PC-9 (cell line): ENCODE results near the gene PRAMEF14. TPM values are rescaled to one million over a fixed set of nuclear protein-coding genes. Genes with fewer than 3 reads are reported as not detected.
"Not testable (repeated sequence)": the region's sequence is repeated elsewhere in the genome, so short reads cannot be mapped to it uniquely, and the experiment has no call there.

Experiments
- Bru-seq: library from RNA; stranded (reverse); fragments of 400-500 nt; gene quantifications from one replicate; lab custom pipeline; 2021; lab: Mats Ljungman, UMichigan
- BruChase-seq, 2 experiments: library from RNA; stranded (reverse); fragments of 400-500 nt; gene quantifications; one replicate each; lab custom pipeline; 2021; lab: Mats Ljungman, UMichigan
- BruUV-seq: library from RNA; stranded (reverse); fragments of 400-500 nt; replicated peaks from 2 replicates; lab custom pipeline; 2021; lab: Mats Ljungman, UMichigan
- CTCF ChIA-PET: fragments of 300-600 bp; sonication (Branson Sonifier 250); formaldehyde crosslinking; loops from one replicate; lab custom pipeline; 2022; ENCODE audit warnings: antibody characterized with exemption; lab: Charles Lee
- POLR2A ChIA-PET: fragments of 300-600 bp; sonication (Branson Sonifier 250); formaldehyde crosslinking; loops from one replicate; lab custom pipeline; 2022; ENCODE audit warnings: antibody characterized with exemption; ENCODE audit not compliant: unreplicated experiment; lab: Charles Lee
- DNase-seq, 2 experiments: peaks; one replicate each; pipeline versions ENCODE4 v3.0.0 to v3.0.0-alpha.2; 2015 to 2022; ENCODE audit warnings: mixed read lengths in 1 of 2
- H2AFZ ChIP-seq: fragments of 200-600 bp; sonication (generic); 2 replicates; pipeline ENCODE4 v1.8.1; 2017; ENCODE audit warnings: antibody characterized with exemption
- H3F3A ChIP-seq: fragments of 200-600 bp; sonication (generic); 2 replicates; pipeline ENCODE4 v1.8.1; 2017; ENCODE audit warnings: antibody characterized with exemption, mild to moderate bottlenecking, low read depth; ENCODE audit not compliant: insufficient read depth
- H3K27ac ChIP-seq: fragments of 200-600 bp; sonication (generic); 2 replicates; pipeline ENCODE4 v1.6.1; 2016; ENCODE audit warnings: mixed run types
- H3K27me3 ChIP-seq: fragments of 200-600 bp; sonication (generic); 2 replicates; pipeline ENCODE4 v1.6.1; 2016; ENCODE audit warnings: low read depth, mixed run types; ENCODE audit not compliant: insufficient read depth
- H3K36me3 ChIP-seq: fragments of 200-600 bp; sonication (generic); 2 replicates; pipeline ENCODE4 v1.6.1; 2016; ENCODE audit warnings: low read depth, mixed run types
- H3K4me1 ChIP-seq: fragments of 200-600 bp; sonication (generic); replicated peaks from 2 replicates; pipeline ENCODE4 v1.6.1; 2016; ENCODE audit warnings: mixed run types; ENCODE audit not compliant: insufficient read depth
- H3K4me2 ChIP-seq: fragments of 200-600 bp; sonication (generic); 2 replicates; pipeline ENCODE4 v1.6.1; 2017; ENCODE audit warnings: mixed run types
- H3K4me3 ChIP-seq: fragments of 200-600 bp; sonication (generic); 2 replicates; pipeline ENCODE4 v1.6.1; 2016; ENCODE audit warnings: mixed run types
- H3K79me2 ChIP-seq: fragments of 200-600 bp; sonication (generic); 2 replicates; pipeline ENCODE4 v1.6.1; 2017; ENCODE audit warnings: low read depth, mixed run types
- H3K9me2 ChIP-seq: fragments of 200-600 bp; sonication (generic); 2 replicates; pipeline ENCODE4 v1.8.1; 2017; ENCODE audit warnings: mild to moderate bottlenecking; ENCODE audit not compliant: insufficient read depth
- H3K9me3 ChIP-seq: fragments of 200-600 bp; sonication (generic); 2 replicates; pipeline ENCODE4 v1.8.1; 2016; ENCODE audit warnings: low read depth; ENCODE audit not compliant: insufficient read depth
- H4K20me1 ChIP-seq: fragments of 200-600 bp; sonication (generic); 2 replicates; pipeline ENCODE4 v1.8.1; 2017; ENCODE audit not compliant: insufficient read depth
- intact Hi-C: fragments of 100-400 bp; cut with micrococcal nuclease; formaldehyde crosslinking; loops from one replicate; pipeline ENCODE4 v1.10.0; 2022; ENCODE audit not compliant: unreplicated experiment
- long read RNA-seq: library from polyadenylated mRNA; stranded (forward); transcript quantifications from one replicate; pipeline ENCODE4 v2.0.0, GENCODE V29; 2022
- total RNA-seq: library from RNA; stranded (reverse); gene quantifications from 2 replicates; pipeline ENCODE4 v1.2.3, GENCODE V29; 2021

PRAMEF14 gene
- total RNA-seq (not detected in 2 replicates), Bru-seq, nascent RNA (not detected), BruChase-seq, experiment 1, labeled RNA remaining after a 2-hour chase (not detected), BruChase-seq, experiment 2, labeled RNA remaining after a 6-hour chase (not detected)
- long read RNA-seq: 0 reads

- H3K4me3 ChIP-seq, H3K36me3 ChIP-seq, intact Hi-C loops, DNase-seq, H3K27me3 ChIP-seq, CTCF ChIA-PET, H3K9me3 ChIP-seq, H4K20me1 ChIP-seq, H3F3A ChIP-seq, H3K79me2 ChIP-seq, BruUV-seq, H3K4me1 ChIP-seq, H2AFZ ChIP-seq, POLR2A ChIA-PET, H3K9me2 ChIP-seq, H3K27ac ChIP-seq, H3K4me2 ChIP-seq: not testable (repeated sequence)
Measured at GRCh38 chr1:13347034-13347433, at the start of gene PRAMEF14. TSS of gene PRAMEF14 (minus strand) at chr1:13347134. CDS start at chr1:13345314, 1,820 bp downstream.

- H3K4me3 ChIP-seq, H2AFZ ChIP-seq, H3K36me3 ChIP-seq, intact Hi-C loops, H3K27me3 ChIP-seq, H3K4me2 ChIP-seq, POLR2A ChIA-PET, H3K9me2 ChIP-seq, H3K9me3 ChIP-seq, DNase-seq, H3K79me2 ChIP-seq, H3K27ac ChIP-seq, H4K20me1 ChIP-seq, H3F3A ChIP-seq, H3K4me1 ChIP-seq, BruUV-seq, CTCF ChIA-PET: not testable (repeated sequence)
Measured at GRCh38 chr1:13395311-13395710, 48.4 kb upstream of the PRAMEF14 start.

GRCh38 chr1:13394761-13395160 is 47.8 kb upstream of the PRAMEF14 start:
- H3K79me2 ChIP-seq, H3K9me3 ChIP-seq, DNase-seq, POLR2A ChIA-PET, BruUV-seq, H3K27ac ChIP-seq, H3K4me2 ChIP-seq, H3F3A ChIP-seq, H3K4me1 ChIP-seq, H3K36me3 ChIP-seq, H2AFZ ChIP-seq, H3K4me3 ChIP-seq, H3K9me2 ChIP-seq, intact Hi-C loops, H3K27me3 ChIP-seq, H4K20me1 ChIP-seq, CTCF ChIA-PET: not testable (repeated sequence)

GRCh38 chr1:13393004-13393403 is 46.1 kb upstream of the PRAMEF14 start:
- H3K4me1 ChIP-seq, H3K27me3 ChIP-seq, intact Hi-C loops, H3K79me2 ChIP-seq, H3K9me3 ChIP-seq, DNase-seq, H3K4me3 ChIP-seq, POLR2A ChIA-PET, H3K27ac ChIP-seq, BruUV-seq, H4K20me1 ChIP-seq, H3K36me3 ChIP-seq, H3F3A ChIP-seq, H3K9me2 ChIP-seq, H2AFZ ChIP-seq, H3K4me2 ChIP-seq, CTCF ChIA-PET: not testable (repeated sequence)

GRCh38 chr1:13389332-13389731 is 42.4 kb upstream of the PRAMEF14 start, which contains the start of gene PRAMEF17:
TSS of gene PRAMEF17 (plus strand) at chr1:13389632. CDS start at chr1:13389658, 26 bp downstream.
- not testable (repeated sequence) for H3F3A ChIP-seq

GRCh38 chr1:13380380-13380779 is 33.4 kb upstream of the PRAMEF14 start:
- intact Hi-C loops, BruUV-seq, DNase-seq: not testable (repeated sequence)

More at GRCh38 chr1:13389332-13389731, 42.4 kb upstream of the PRAMEF14 start, which contains the start of gene PRAMEF17:
- intact Hi-C loops, H3K4me1 ChIP-seq, H4K20me1 ChIP-seq, H3K36me3 ChIP-seq, H3K4me3 ChIP-seq, H2AFZ ChIP-seq, DNase-seq, POLR2A ChIA-PET, H3K9me2 ChIP-seq, H3K9me3 ChIP-seq, H3K27ac ChIP-seq, H3K79me2 ChIP-seq, H3K27me3 ChIP-seq, H3K4me2 ChIP-seq, CTCF ChIA-PET, BruUV-seq: not testable (repeated sequence)

GRCh38 chr1:13378983-13379382 is 32.0 kb upstream of the PRAMEF14 start:
- H4K20me1 ChIP-seq, CTCF ChIA-PET, H3K36me3 ChIP-seq, H3K79me2 ChIP-seq, H3K9me3 ChIP-seq, H3K4me2 ChIP-seq, H3K4me1 ChIP-seq, BruUV-seq, H2AFZ ChIP-seq, H3K9me2 ChIP-seq, H3K4me3 ChIP-seq, H3K27ac ChIP-seq, H3F3A ChIP-seq, intact Hi-C loops, H3K27me3 ChIP-seq, POLR2A ChIA-PET, DNase-seq: not testable (repeated sequence)

More at GRCh38 chr1:13380380-13380779, 33.4 kb upstream of the PRAMEF14 start:
- H4K20me1 ChIP-seq, H3K4me3 ChIP-seq, H3K27me3 ChIP-seq, H3K4me2 ChIP-seq, H3K9me3 ChIP-seq, H3K36me3 ChIP-seq, H3K27ac ChIP-seq, H3K9me2 ChIP-seq, H3F3A ChIP-seq, H3K79me2 ChIP-seq, CTCF ChIA-PET, POLR2A ChIA-PET, H3K4me1 ChIP-seq, H2AFZ ChIP-seq: not testable (repeated sequence)
